Lung (tissue), 12 donors: ENCODE measurements around the gene DLST. TPM values are rescaled to one million over a fixed set of nuclear protein-coding genes. Genes with fewer than 3 reads are reported as not detected.

ENCODE experiments used
- ATAC-seq: fragments of 200-7000 bp; cut with Tn5 transposase; one replicate; pipeline ENCODE4 v1.9.1; 2020; ENCODE audit warnings: moderate number of reproducible peaks; ENCODE audit not compliant: insufficient read depth, low FRiP score
- DNase-seq, 3 donors: peaks; one replicate each; pipeline ENCODE4 v3.0.0-alpha.2; 2013 to 2017
- H3K27ac ChIP-seq, 2 donors: one replicate each; pipeline ENCODE4 v1.5.1; 2013; ENCODE audit warnings: mild to moderate bottlenecking in 2 of 2, moderate library complexity in 2 of 2, control low read depth in 1 of 2, inconsistent platforms in 1 of 2, low read depth in 1 of 2, low read length in 1 of 2
- H3K27me3 ChIP-seq, 3 donors: one replicate each; pipeline ENCODE4 v1.5.1; 2013; ENCODE audit warnings: low read length in 2 of 3; ENCODE audit not compliant: control insufficient read depth in 3 of 3, insufficient read depth in 3 of 3
- H3K36me3 ChIP-seq, 4 donors: one replicate each; pipeline ENCODE4 v1.5.1; 2013; ENCODE audit warnings: low read length in 4 of 4, mild to moderate bottlenecking in 1 of 4, moderate library complexity in 1 of 4; ENCODE audit not compliant: control insufficient read depth in 4 of 4, insufficient read depth in 4 of 4
- H3K4me1 ChIP-seq, 5 donors: one replicate each; pipeline ENCODE4 v1.5.1; 2013; ENCODE audit warnings: low read length in 5 of 5, mild to moderate bottlenecking in 2 of 5, moderate library complexity in 1 of 5; ENCODE audit not compliant: control insufficient read depth in 5 of 5, insufficient read depth in 5 of 5
- H3K4me3 ChIP-seq: one replicate; pipeline ENCODE4 v1.5.1; 2013; ENCODE audit warnings: mild to moderate bottlenecking, control low read depth, moderate library complexity
- H3K9ac ChIP-seq, 2 donors: one replicate each; pipeline ENCODE4 v1.5.1; 2013; ENCODE audit warnings: low read length in 2 of 2, control low read depth in 1 of 2; ENCODE audit not compliant: insufficient read depth in 1 of 2
- H3K9me3 ChIP-seq, 4 donors: one replicate each; pipeline ENCODE4 v1.5.1; 2013; ENCODE audit warnings: low read length in 3 of 4, mild to moderate bottlenecking in 1 of 4, moderate library complexity in 1 of 4; ENCODE audit not compliant: control insufficient read depth in 4 of 4, insufficient read depth in 3 of 4
- WGBS, 2 donors: extraction: QIAGEN DNeasy Blood & Tissue Kit; methylation state at CpG; one replicate each; pipeline ENCODE4 v1.1.7; 2013; 5-methylcytosine and 5-hydroxymethylcytosine counted together
- polyA plus RNA-seq, 2 donors: library from polyadenylated mRNA; stranded (reverse); fragments of 200-250 nt; gene quantifications; one replicate each; pipeline ENCODE4 v1.2.1, GENCODE V29; 2013
- total RNA-seq, 2 donors: library from RNA; depleted of rRNA in 1 of 2; stranded (reverse); fragments of >200 nt in 1 of 2; gene quantifications; one replicate each; pipeline ENCODE4 v1.2.1, GENCODE V29; 2014 to 2021
- TF ChIP-seq, protein P1 (sequence below): IDR thresholded peaks from 2 replicates; pipeline ENCODE4 v1.5.1; 2012; ENCODE audit warnings: mild to moderate bottlenecking; ENCODE audit errors: control extremely low read depth, extremely low read depth
- donor health status: control.
- donor health status: control.
- donor health status: Bipolar disorder and iron deficiency.
- donor health status: healthy.
- donor health status: DM: yes; HTN: yes; CAD: no.

Gene DLST
- total and polyA plus RNA-seq, 4 donors = 37.3 to 79.1 (median 69.5) TPM

DNA sequence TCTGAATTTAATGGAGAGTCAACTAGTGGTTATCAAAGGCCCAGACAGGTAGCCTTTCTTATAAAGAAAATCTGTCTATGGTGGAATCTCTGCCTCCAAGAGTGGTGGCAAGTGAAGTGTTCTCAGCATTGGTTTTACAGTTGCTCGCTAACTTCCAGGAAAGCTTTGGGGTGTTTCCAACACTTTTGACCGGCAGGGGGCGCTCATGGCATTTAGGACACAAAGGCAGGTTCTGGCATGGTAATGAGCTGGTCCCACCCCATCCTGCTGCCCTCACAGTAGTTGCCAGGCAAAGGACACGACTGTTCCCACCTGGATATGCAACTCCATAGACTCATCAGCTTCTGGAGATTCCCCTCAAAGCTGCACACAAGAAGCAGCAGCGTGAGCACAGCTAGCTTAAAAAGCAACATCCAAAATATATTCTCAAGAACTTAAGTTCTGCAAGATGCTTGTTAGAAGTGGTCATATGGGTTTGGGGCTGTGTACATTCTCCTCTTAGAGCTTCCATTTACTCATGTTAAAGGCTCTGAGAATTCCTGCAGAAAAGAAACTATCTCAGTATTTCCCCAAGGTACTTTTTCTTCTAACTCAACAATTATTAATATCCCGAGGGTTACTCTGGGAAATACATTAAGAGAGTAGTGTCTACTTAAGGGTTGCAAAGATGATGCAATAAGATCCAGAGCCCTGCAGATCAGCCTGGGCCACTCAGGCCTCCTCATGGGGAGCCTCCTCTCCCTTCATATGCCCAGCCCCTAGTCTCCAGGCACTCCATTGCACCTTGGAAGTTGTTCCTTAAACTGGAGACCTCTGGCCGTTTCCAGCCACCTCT lies 20.6 kb upstream of the DLST start:
- Histone ChIP-seq H3K4me1 (no peaks in the 10 kb centered on the region), H3K9me3 (no peaks in the 10 kb centered on the region), H3K36me3 (no peaks in the 10 kb centered on the region), H3K27me3 (no peaks in the 10 kb centered on the region), H3K9ac (no peak overlapping the region), H3K4me3 (no peak overlapping the region), H3K27ac (no peak overlapping the region)
- WGBS, 2 donors = 30 to 36% methylated on average over 7 of the region's 7 CpGs
- peak; percentile 77 for ATAC-seq
- peak; percentile 84 to 89 (median 88) for DNase-seq
- TF ChIP-seq, protein P1, sequence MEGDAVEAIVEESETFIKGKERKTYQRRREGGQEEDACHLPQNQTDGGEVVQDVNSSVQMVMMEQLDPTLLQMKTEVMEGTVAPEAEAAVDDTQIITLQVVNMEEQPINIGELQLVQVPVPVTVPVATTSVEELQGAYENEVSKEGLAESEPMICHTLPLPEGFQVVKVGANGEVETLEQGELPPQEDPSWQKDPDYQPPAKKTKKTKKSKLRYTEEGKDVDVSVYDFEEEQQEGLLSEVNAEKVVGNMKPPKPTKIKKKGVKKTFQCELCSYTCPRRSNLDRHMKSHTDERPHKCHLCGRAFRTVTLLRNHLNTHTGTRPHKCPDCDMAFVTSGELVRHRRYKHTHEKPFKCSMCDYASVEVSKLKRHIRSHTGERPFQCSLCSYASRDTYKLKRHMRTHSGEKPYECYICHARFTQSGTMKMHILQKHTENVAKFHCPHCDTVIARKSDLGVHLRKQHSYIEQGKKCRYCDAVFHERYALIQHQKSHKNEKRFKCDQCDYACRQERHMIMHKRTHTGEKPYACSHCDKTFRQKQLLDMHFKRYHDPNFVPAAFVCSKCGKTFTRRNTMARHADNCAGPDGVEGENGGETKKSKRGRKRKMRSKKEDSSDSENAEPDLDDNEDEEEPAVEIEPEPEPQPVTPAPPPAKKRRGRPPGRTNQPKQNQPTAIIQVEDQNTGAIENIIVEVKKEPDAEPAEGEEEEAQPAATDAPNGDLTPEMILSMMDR = peak; percentile 93

DNA sequence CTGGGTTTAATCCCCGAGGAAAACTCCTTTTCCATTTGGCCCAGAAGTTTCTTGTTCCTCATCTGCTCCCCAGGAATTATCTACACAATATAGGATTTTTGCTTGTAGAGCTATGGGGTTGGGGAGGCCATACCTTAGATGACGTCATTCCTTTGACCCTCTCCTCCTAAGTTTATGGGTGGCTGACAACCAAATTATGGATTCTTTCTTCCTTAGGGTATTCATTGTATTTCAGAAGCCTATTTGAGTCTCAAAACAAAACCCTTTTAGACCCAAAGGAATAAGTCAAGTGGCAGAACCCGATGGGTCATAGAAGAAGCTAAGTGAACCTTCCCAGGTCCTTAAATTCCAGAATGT lies 20.0 kb upstream of the DLST start:
- Histone ChIP-seq H3K27ac (no peak overlapping the region), H3K4me3 (no peak overlapping the region), H3K36me3 (no peaks in the 10 kb centered on the region), H3K9ac (no peak overlapping the region), H3K9me3 (no peaks in the 10 kb centered on the region), H3K4me1 (no peaks in the 10 kb centered on the region), H3K27me3 (no peaks in the 10 kb centered on the region)
- ATAC-seq (no peak), DNase-seq (no peak)
- TF ChIP-seq, protein P1 = no peak
- 81 to 89% methylated on average over 3 of the region's 3 CpGs for WGBS, 2 donors

DNA sequence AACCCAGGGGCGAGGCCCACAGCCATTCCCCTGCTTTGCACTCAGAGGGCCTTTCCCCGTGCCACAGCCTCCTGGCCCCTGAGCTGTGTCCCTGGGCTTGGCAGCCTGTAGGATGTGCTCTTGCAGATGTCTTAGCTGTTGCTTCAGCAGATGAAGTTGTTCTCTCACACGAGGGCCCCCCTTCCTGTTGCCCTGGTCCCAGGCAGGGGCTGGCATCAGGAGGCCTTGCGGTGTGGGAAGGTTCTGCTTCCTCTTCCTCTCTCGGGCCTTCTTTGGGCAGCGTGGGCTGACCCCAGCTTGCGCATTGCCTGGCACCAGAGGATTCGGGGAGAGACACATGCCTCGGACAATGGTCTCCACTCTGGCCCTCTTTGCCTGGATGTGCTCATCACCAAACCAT lies 18.4 kb upstream of the DLST start:
- DNase-seq (no peak), ATAC-seq (no peak)
- peaks cover 0 to 1% (median 0%) of the 10 kb centered on the region in 5 donors for H3K4me1 ChIP-seq
- WGBS, 2 donors = 38 to 66% methylated on average over 9 of the region's 9 CpGs
- no peak overlapping the region for H3K9ac ChIP-seq
- TF ChIP-seq, protein P1 = no peak
- H3K4me3 ChIP-seq = no peak overlapping the region
- H3K27me3 ChIP-seq = no peaks in the 10 kb centered on the region
- no peaks in the 10 kb centered on the region for H3K36me3 ChIP-seq
- no peaks in the 10 kb centered on the region for H3K9me3 ChIP-seq
- H3K27ac ChIP-seq = no peak overlapping the region
